GM19023 (cell line): ENCODE data around the gene ETHE1.
"Not testable (repeated sequence)": the region's sequence is repeated elsewhere in the genome, so short reads cannot be mapped to it uniquely, and the experiment has no call there.

Source experiments
- ATAC-seq: cut with Tn5 transposase; IDR thresholded peaks from one replicate; pipeline ENCODE4 v1.9.1; 2021; ENCODE audit warnings: mild to moderate bottlenecking, moderate library complexity; ENCODE audit not compliant: unreplicated experiment

ETHE1 gene

GRCh38 chr19:43525836-43526771 is 897 bp downstream of the ETHE1 start:
- no peak for ATAC-seq

- ATAC-seq: no peak
These were observed 1.8 kb downstream of the ETHE1 start for GRCh38 chr19:43524922-43525835.

GRCh38 chr19:43523696-43524095 is 3.3 kb downstream of the ETHE1 start:
- not testable (repeated sequence) for ATAC-seq

- no peak for ATAC-seq
These were observed 4.1 kb downstream of the ETHE1 start for GRCh38 chr19:43522929-43523328.

GRCh38 chr19:43519436-43520088 is 7.4 kb downstream of the ETHE1 start:
- ATAC-seq: no peak

GRCh38 chr19:43518051-43518450 is 8.9 kb downstream of the ETHE1 start:
- no peak for ATAC-seq

- ATAC-seq: not testable (repeated sequence)
These were observed 14.6 kb downstream of the ETHE1 start for GRCh38 chr19:43512399-43512798.

GRCh38 chr19:43511324-43511723 is 15.7 kb downstream of the ETHE1 start:
- no peak for ATAC-seq

- no peak for ATAC-seq
These were observed 16.3 kb downstream of the ETHE1 start for GRCh38 chr19:43510713-43511112.

- no peak for ATAC-seq
These were observed 19.1 kb downstream of the ETHE1 start for GRCh38 chr19:43507880-43508279.

- ATAC-seq: no peak
These were observed 20.4 kb downstream of the ETHE1 start for GRCh38 chr19:43506629-43507028.

GRCh38 chr19:43505941-43506340 is 21.1 kb downstream of the ETHE1 start:
- no peak for ATAC-seq

GRCh38 chr19:43505186-43505456 is 21.9 kb downstream of the ETHE1 start:
- ATAC-seq: no peak

GRCh38 chr19:43504426-43505185 is 22.4 kb downstream of the ETHE1 start, which contains the start of gene PHLDB3:
Gene PHLDB3, minus strand, starts transcription at chr19:43504746. Its CDS starts 628 bp downstream, at chr19:43504118.
- ATAC-seq: peak; percentile 24

GRCh38 chr19:43503501-43504425 is 23.2 kb downstream of the ETHE1 start:
- peak; percentile 85 for ATAC-seq

GRCh38 chr19:43502419-43502976 is 24.5 kb downstream of the ETHE1 start:
- ATAC-seq: no peak

- no peak for ATAC-seq
These were observed 25.2 kb downstream of the ETHE1 start for GRCh38 chr19:43501661-43502418.

GRCh38 chr19:43499042-43499441 is 28.0 kb downstream of the ETHE1 start:
- no peak for ATAC-seq
